C1 segment of cervical spinal cord (tissue), 14 donors: Measurements from ENCODE around the gene RHOJ.
A peak's percentile ranks its signal among the peaks of the same experiment; 100 is the strongest.
"Not testable (repeated sequence)": the region's sequence is repeated elsewhere in the genome, so short reads cannot be mapped to it uniquely, and the experiment has no call there.

ENCODE experiments used
- DNase-seq, 14 donors: peaks; one replicate each; lab custom pipeline; 2025; lab: John Stamatoyannopoulos, UW

The RHOJ gene

DNA sequence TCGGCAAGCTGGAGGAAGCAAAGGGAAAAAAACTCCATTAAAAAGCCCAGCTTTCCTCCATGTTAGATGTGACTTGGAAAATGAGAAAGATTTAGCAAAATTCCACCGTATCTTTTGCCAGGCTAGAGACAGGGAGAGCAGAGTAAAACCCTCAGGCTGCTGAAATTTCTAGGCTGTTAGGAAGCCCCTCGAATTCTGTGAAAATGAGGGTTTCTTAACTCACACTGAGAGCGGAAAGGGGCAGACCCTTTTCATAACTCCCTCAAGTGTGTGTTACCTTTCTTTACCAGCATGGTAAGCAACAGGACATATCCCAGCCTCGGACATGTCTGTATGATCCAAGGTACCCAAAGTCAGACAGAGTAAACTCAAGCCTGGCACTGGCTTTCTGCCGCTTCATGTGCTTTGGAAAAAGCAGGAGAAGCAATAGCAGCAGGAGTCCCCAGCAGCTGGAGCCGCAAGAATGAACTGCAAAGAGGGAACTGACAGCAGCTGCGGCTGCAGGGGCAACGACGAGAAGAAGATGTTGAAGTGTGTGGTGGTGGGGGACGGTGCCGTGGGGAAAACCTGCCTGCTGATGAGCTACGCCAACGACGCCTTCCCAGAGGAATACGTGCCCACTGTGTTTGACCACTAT lies at the start of gene RHOJ:
RHOJ (plus strand) TSS at position 37 of the 637 bp plus-strand sequence; CDS start at position 464, 427 bp downstream.
- DNase-seq: peak in 6 of 14 donors; percentile 8 to 44 (median 32)

DNA sequence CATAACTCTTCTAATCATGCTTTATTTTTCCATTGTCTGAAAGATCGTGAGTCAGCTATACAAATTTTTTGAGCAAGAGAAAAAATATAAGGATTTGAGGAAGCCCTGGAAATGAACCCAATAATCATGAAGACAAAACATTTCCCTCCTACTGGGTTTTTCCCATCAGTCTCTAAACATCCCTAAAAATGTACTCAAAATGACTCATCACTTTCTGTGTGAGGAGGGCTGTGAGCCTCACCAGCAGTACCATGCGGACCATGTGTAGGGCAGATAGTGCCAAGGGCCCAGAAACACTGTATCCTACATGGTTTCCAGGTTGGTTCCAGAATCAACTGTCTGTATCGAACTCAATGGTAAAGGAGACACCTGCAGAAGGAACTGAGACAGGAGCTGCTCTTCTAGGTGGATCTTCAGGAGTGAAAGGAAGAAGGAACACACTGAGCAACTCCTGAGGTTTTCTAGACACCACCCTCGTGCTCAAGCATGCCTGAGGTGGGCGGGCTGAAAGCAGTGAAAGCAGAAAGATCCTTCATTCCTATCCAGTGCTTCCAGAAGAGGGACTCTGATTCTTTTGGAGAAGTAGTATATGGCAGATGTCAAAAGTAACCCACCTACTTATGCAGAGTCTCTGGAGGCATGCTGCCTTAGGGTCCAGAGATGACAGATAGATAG lies 48.6 kb upstream of the RHOJ start:
- no peak for DNase-seq

DNA sequence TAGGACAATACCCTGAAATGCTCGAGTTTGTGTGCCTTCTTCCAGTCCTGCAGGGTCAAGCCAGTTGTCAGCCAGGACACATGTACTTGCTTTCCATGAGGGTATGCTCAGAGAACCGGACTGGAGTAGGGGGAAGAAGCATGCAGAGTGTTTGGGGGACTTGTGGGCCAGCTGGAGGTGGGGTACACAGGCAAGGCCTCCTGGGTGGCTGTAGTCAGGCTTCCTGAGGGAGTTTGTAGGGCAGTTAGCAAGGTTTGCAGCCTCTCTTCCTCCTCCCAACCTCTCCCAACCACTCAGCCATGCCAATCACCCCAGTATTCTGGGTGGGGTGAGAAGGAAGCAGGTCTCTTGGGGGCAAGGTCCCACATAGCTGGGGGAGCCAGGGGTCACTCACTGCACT lies 47.0 kb upstream of the RHOJ start:
- DNase-seq: no peak

DNA sequence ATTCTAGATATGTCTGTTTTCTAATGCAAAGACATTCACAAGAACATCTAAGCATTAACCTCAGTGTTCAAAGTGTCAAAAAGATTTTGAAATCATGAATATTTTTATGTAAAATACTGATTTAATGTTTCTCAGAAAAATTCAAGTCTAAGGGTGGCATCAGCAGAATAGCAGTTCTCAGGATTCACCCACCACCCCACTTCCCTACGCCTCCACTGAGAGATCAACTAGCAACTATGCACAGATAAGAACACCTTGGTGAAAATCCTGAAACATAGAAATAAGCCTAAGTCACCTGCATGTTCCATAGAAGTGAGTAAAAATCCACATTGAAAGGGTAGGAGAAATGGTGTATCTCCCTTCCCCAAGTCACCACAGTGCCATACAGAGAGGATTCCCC lies 40.9 kb upstream of the RHOJ start:
- no peak for DNase-seq

DNA sequence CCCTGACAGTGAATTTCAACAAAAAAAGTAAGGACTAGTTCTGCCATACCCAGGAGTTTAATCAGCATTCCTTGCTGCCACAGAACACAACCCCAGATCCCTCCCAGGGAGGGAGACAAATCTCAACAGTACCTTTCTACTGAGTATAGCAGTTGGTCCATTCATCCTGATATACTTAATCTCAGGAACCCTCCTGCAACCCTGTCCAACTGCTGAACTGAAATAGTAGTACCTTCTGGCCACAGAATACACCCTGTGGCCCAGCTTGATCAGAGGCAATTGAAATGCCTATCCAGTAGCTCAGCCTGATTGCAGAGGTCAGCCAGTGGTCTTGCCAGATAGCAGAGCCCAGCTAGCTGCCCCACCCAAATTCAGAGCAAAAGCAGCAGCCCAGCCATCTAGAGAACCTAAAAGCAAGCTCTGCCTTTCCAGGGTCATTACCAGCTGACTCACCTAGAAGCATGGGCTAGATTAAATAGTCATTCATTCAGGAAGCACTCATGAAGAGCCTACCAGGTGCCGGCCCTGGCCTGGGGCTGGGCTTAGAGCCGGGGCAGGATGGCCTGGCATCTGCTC lies 40.0 kb upstream of the RHOJ start:
- DNase-seq: no peak

- DNase-seq: not testable (repeated sequence)
Measured at GRCh38 chr14:63165267-63165666, 39.0 kb upstream of the RHOJ start.

DNA sequence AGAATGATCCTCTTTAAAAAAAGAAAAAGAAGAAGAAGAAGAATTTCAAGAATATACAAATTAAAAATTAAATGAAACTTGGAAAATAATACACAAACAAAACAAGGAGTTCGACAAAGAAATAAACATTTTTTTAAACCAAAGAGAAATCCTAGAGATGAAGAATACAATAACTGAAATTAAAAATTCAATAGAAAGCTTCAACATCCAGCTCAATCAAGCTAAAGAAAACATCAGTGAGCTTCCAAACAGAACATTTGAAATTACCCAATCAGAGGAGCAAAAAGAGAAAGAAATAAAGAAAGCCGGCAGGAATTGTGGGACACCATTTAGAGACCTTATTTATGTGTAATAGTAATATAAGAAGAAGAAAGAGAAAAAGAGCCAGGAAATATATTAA lies 37.2 kb upstream of the RHOJ start:
- DNase-seq: no peak

DNA sequence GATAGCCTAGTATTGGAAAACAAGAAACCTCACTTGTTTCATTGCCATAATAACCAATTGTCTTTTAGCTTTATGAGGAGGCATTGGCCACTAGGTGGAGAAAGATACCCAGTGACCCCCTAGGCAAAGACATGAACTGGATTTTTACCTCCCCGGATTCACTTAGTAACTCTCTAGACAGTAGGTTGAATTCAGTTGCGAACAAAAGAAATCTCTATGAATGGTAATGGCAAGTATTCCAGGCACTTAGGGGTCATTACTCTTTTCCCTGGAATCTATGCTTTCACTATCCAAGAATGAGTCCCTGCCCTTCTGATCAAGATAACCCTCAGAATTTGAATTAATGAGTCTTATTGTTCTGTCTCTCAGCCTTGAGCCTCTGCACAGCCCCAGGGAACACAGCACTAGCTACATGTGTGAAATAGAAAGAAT lies 29.5 kb upstream of the RHOJ start:
- DNase-seq: peak in 1 of 14 donors; percentile 2

GRCh38 chr14:63175531-63175930 lies 28.7 kb upstream of the RHOJ start:
- no peak for DNase-seq

GRCh38 chr14:63178912-63179311 lies 25.3 kb upstream of the RHOJ start:
- no peak for DNase-seq

DNA sequence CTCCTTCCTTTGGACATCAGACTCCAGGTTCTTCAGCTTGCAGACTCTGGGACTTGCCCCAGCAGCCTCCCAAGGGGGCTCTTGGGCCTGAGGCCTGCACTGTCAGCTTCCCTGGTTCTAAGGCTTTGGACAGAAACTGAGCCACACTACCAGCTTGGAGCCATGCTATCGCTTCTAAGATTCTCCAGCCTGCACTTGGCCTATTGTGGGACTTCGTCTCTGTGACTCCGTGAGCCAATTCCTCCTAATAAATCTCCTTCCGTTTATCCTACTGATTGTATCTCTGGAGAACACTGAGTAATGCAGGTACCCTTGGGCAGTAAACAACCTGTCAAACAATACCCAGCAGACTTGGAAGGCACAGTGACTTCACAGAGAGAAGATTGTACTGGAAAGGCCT lies 24.9 kb upstream of the RHOJ start:
- DNase-seq: no peak

GRCh38 chr14:63180011-63180410 lies 24.2 kb upstream of the RHOJ start:
- no peak for DNase-seq

- no peak for DNase-seq
Measured at GRCh38 chr14:63182968-63183367, 21.3 kb upstream of the RHOJ start.

GRCh38 chr14:63186453-63186852 lies 17.8 kb upstream of the RHOJ start:
- DNase-seq: no peak

- no peak for DNase-seq
Measured at GRCh38 chr14:63191211-63191610, 13.0 kb upstream of the RHOJ start.

DNA sequence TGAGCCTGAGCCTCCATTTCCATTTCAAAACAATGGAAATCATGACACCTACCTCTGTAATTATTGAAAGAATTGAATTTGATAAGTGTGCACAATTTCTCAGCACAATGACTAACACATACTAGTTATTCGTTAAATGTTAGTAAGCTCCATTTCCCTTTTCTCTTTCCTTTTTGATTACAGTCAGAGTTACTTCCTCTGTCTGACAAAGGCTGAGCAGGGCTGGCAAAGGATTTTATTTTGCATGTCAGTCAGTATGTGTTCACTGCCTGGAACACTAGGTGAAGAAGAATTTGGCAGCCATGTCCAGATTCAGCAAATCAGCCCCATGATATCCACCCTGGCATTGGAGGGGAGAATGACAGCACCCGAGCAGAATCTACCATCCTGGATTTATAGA lies 12.2 kb upstream of the RHOJ start:
- DNase-seq: no peak

DNA sequence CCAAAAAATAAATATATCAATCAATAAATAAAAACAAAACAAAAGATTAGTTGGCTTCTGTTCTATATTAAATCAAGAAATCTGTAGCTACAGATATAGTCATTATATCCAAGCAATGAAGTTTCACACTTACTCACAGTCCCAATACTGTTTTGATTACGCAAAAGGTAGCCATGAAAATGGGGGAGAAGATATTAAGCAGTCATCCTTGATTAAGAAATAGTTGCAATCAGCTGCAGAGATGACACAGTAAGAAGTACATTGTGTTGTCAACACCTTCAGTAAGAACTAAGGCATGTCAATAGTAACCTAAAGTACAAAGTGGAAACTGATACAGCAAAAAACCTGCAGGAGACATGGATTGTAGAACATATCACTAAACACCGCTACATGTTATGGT lies 11.0 kb upstream of the RHOJ start:
- DNase-seq: no peak

DNA sequence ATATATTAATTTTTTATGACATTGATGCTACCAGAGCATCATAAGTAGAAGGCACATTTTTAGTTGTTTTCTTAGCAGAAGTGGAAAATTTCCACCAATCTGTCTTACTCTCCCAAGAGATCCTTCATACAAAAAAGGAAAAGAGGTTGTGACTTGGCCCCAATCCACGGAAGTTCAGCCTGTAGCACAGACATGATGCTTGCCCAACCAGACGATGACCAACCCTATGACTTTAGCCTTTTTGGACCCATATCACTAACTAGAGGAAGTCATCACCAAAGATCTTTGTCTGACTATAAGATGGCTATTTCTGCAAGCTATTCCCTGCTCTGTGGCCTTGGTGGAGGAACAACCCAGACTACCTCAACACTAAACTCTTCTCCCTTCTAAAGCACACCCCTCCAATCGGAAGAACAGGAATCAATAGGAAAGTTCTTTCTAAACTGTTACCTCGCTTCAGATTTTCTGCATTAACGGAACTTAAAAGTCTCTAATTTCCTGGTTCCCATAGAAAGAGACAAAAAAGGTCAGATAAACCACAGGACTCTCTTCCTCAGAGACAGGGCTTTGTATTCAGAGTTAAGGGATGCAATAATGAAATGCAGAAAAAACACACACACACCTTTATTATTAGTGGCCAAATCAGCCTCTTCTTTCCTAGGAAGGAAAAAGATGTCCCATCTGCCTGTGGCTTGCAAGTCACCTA lies 4.1 kb upstream of the RHOJ start:
- DNase-seq: no peak

DNA sequence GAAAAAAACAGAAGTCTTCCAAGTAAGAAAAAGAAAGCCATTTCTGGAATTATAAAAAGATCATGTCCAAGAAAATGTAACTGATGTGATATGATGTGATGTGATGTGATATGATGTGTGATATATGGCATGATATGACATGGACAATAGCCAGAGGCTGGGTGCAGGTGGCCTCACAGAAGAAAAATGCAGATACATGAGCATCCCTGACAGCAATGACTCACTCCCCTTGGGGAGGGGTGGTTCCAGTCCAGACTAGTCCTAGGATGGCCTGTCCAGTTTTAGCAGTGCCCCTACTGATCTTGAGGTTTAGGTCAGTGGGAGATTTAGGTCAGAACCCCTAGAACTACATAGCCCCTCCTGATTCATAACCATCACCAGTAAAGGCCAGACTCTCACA lies 3.5 kb upstream of the RHOJ start:
- no peak for DNase-seq

- DNase-seq: no peak
Measured at GRCh38 chr14:63203015-63203414, 1.2 kb upstream of the RHOJ start.

- DNase-seq: peak in 13 of 14 donors; percentile 5 to 65 (median 47)
Measured at GRCh38 chr14:63203618-63204406, 431 bp upstream of the RHOJ start.
